HepG2 (cell line): ENCODE data around the gene ZNF23. TPM values are rescaled to one million over a fixed set of nuclear protein-coding genes. Genes with fewer than 3 reads are reported as not detected.

Experiments used
- AHR ChIP-seq: IDR thresholded peaks from 2 replicates; pipeline ENCODE4 v1.6.1; 2018; ENCODE audit warnings: missing genetic modification reagents, missing compliant biosample characterization
- ATF7-NPFF ChIP-seq: sonication (generic); formaldehyde crosslinking; IDR thresholded peaks from 2 replicates; pipeline ENCODE4 v1.8.1; 2023; ENCODE audit warnings: mild to moderate bottlenecking, low read depth, missing genetic modification reagents, moderate library complexity
- ELF1 ChIP-seq: sonication (generic); formaldehyde crosslinking; IDR thresholded peaks from 2 replicates; pipeline ENCODE4 v1.4.0; 2020; ENCODE audit warnings: missing genetic modification reagents
- HMG20B ChIP-seq: conservative IDR thresholded peaks from 2 replicates; pipeline ENCODE4 v1.6.1; 2016; ENCODE audit warnings: missing genetic modification reagents, missing compliant biosample characterization
- IKZF4 ChIP-seq: sonication (generic); formaldehyde crosslinking; IDR thresholded peaks from 2 replicates; pipeline ENCODE4 v1.5.1; 2020; ENCODE audit warnings: borderline replicate concordance, mild to moderate bottlenecking, low read depth, missing genetic modification reagents; ENCODE audit errors: not compliant biosample characterization
- MEF2D ChIP-seq: sonication (generic); formaldehyde crosslinking; IDR thresholded peaks from 2 replicates; pipeline ENCODE4 v1.5.1; 2020; ENCODE audit warnings: mild to moderate bottlenecking, missing genetic modification reagents
- NR2F1 ChIP-seq, 2 experiments: fragments of 450-650 bp in 1 of 2; formaldehyde crosslinking in 1 of 2; IDR thresholded peaks; 2 replicates each; pipeline versions ENCODE4 v1.5.0 to v1.6.1; 2016 to 2020; ENCODE audit warnings: mild to moderate bottlenecking in 1 of 2, missing compliant biosample characterization in 1 of 2, missing genetic modification reagents in 1 of 2, moderate library complexity in 1 of 2
- PHF5A ChIP-seq: IDR thresholded peaks from one replicate; pipeline ENCODE4 v1.6.1; 2018; ENCODE audit warnings: low read depth, missing genetic modification reagents; ENCODE audit not compliant: unreplicated experiment
- POLR2A ChIP-seq, 2 experiments: IDR thresholded peaks; 2 replicates each; pipeline ENCODE4 v1.6.1; 2011; ENCODE audit warnings: low read depth in 2 of 2, low read length in 2 of 2, mild to moderate bottlenecking in 1 of 2, moderate library complexity in 1 of 2; ENCODE audit not compliant: insufficient read depth in 1 of 2
- RCOR2 ChIP-seq: IDR thresholded peaks from 2 replicates; pipeline ENCODE4 v1.6.1; 2016; ENCODE audit warnings: missing biosample characterization, missing genetic modification reagents
- SMC3 ChIP-seq: IDR thresholded peaks from 2 replicates; pipeline ENCODE4 v1.6.1; 2011; ENCODE audit warnings: low read length, improper control_type of control experiment
- TFE3 ChIP-seq: IDR thresholded peaks from 2 replicates; pipeline ENCODE4 v1.6.1; 2016
- YEATS2 ChIP-seq: sonication (generic); formaldehyde crosslinking; IDR thresholded peaks from 2 replicates; pipeline ENCODE4 v1.4.0; 2020; ENCODE audit warnings: missing genetic modification reagents, borderline replicate concordance
- ZNF264 ChIP-seq: sonication (generic); formaldehyde crosslinking; IDR thresholded peaks from 2 replicates; pipeline ENCODE4 v1.4.0; 2020; ENCODE audit warnings: missing genetic modification reagents
- ZNF282 ChIP-seq: fragments of 450-650 bp; IDR thresholded peaks from 2 replicates; pipeline ENCODE4 v1.6.1; 2018; ENCODE audit not compliant: partially characterized antibody
- ZNF337 ChIP-seq: sonication (generic); formaldehyde crosslinking; IDR thresholded peaks from 2 replicates; pipeline ENCODE4 v1.5.1; 2020; ENCODE audit warnings: missing genetic modification reagents, low read depth, mild to moderate bottlenecking, borderline replicate concordance
- ZNF513 ChIP-seq: sonication (generic); formaldehyde crosslinking; conservative IDR thresholded peaks from 2 replicates; pipeline ENCODE4 v1.5.0; 2020; ENCODE audit warnings: missing genetic modification reagents
- ZNF550 ChIP-seq: sonication (generic); formaldehyde crosslinking; IDR thresholded peaks from 2 replicates; pipeline ENCODE4 v1.4.0; 2020; ENCODE audit warnings: mild to moderate bottlenecking, missing genetic modification reagents, borderline replicate concordance
- ZNF616 ChIP-seq: sonication (generic); formaldehyde crosslinking; IDR thresholded peaks from 2 replicates; pipeline ENCODE4 v1.5.0; 2020; ENCODE audit warnings: low read depth, mild to moderate bottlenecking, missing genetic modification reagents
- ZNF761 ChIP-seq: sonication (generic); formaldehyde crosslinking; conservative IDR thresholded peaks from 2 replicates; pipeline ENCODE4 v1.4.0; 2020; ENCODE audit warnings: mild to moderate bottlenecking, missing genetic modification reagents
- ZSCAN21 ChIP-seq: sonication (generic); formaldehyde crosslinking; IDR thresholded peaks from 2 replicates; pipeline ENCODE4 v1.8.0; 2022; ENCODE audit warnings: mild to moderate bottlenecking, missing genetic modification reagents, moderate library complexity, borderline replicate concordance
- polyA plus RNA-seq, 8 experiments: library from polyadenylated mRNA; depleted of rRNA in 3 of 8; stranded (reverse) in 7 of 8; unstranded in 1 of 8; fragments of >200 nt; fragmentation: Illumina TruSeq in 4 of 8; extraction: Trizol in 4 of 8; gene quantifications; 2 replicates each; pipeline versions ENCODE4 v1.2.1 to v1.2.3, GENCODE V29; 2011 to 2016; ENCODE audit warnings: low read depth in 4 of 8, missing spikeins in 1 of 8, mixed read lengths in 1 of 8; ENCODE audit not compliant: insufficient read depth in 1 of 8
- total RNA-seq, 5 experiments: library from RNA; depleted of rRNA; stranded (reverse); fragments of >200 nt; fragmentation: Illumina TruSeq; extraction: Trizol; gene quantifications; 2 replicates each; pipeline ENCODE4 v1.2.3, GENCODE V29; 2016; ENCODE audit warnings: low read depth in 1 of 5
- TF ChIP-seq, protein P1 (sequence below): sonication (generic); formaldehyde crosslinking; IDR thresholded peaks from 2 replicates; pipeline ENCODE4 v1.4.0; 2020; ENCODE audit warnings: low read depth, mild to moderate bottlenecking, missing genetic modification reagents
- TF ChIP-seq, protein P2 (sequence below): IDR thresholded peaks from 2 replicates; pipeline ENCODE4 v1.6.1; 2016; ENCODE audit warnings: low read depth, control low read depth

ZNF23 gene
- total and polyA plus RNA-seq, 2 of the 13 experiments (the other 11 are each of a cell fraction or from before 2014, with no cell fraction given) = 8.6 to 12.2 TPM

DNA sequence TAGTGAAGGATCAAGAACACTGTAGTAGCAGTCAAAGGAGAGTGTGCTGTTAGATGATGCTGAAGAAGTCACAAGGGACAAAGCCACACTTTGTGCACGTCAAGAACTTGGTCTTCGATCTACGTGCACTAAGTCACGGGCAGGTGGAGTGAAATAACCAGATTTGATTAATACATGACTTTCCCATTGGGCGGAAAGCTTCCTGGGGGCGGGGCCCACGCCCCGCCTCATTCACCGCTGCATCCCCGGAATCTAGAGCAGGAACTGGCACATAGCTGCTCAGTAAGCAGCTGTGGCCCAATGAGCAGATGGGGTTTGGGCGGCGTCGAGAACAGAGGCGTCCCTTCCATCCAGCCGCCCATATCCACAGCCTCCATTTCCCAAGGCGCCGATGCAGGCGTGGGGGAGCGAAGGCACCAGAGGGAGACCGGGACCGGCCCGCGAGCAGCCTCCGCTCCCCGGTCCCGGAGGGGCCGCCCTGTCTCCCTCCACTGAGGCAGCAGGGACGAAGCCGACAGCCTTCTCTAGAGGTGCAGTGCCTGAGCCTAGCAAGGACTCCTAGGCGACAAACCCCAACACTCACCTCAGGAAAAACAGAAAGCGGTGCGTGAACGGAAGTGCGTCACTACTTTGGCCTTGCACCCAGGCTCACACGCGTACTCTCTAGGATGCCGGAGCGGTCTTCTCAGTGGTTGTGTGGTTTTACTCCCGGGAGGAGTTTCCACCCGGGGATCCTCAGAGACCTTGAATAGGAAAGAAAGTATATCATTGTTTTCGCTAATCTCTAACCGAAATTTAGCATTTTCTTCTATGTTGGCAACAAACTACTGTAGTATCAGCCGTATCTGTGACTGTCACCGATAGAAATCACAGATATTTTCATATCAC is 22.2 kb upstream of the ZNF23 start (continued):
- TF ChIP-seq ZNF761 (CRISPR knock-in tag) (0 out of 2 replicates have a peak, but pooled peaks have one; percentile 39), ZSCAN21 (CRISPR knock-in tag) (peak; percentile 84), ZNF616 (no peak; the same call in 1 of the 2 replicates), SMC3 (no peak), ATF7-NPFF (CRISPR knock-in tag) (peak; percentile 71; the same call in 1 of the 2 replicates), ZNF550 (CRISPR knock-in tag) (no peak), RCOR2 (CRISPR knock-in tag) (0 out of 2 replicates have a peak, but pooled peaks have one; percentile 21), ZNF264 (0 out of 2 replicates have a peak, but pooled peaks have one; percentile 38), HMG20B (CRISPR knock-in tag) (peak; percentile 66; the same call in 1 of the 2 replicates), MEF2D (CRISPR knock-in tag) (peak; percentile 76; the same call in 1 of the 2 replicates), ZNF513 (CRISPR knock-in tag) (no peak), POLR2A (IDR thresholded peaks at IDR 0.05; ENCODE audit: insufficient read depth in 1 of 2, low read depth in 2 of 2, low read length in 2 of 2) (peak; percentile 85 to 86), ZNF282 (no peak), YEATS2 (CRISPR knock-in tag) (peak; percentile 92), NR2F1 (CRISPR knock-in tag; IDR thresholded peaks at IDR 0.05) (no peak; a peak in 1 of 4 replicates), IKZF4 (no peak), AHR (peak; percentile 94), PHF5A (CRISPR knock-in tag) (peak; percentile 11), ZNF337 (CRISPR knock-in tag) (0 out of 2 replicates have a peak, but pooled peaks have one; percentile 2), ELF1 (CRISPR knock-in tag) (peak; percentile 77), TFE3 (CRISPR knock-in tag) (peak; percentile 60; the same call in 1 of the 2 replicates)
- TF ChIP-seq, protein P1, sequence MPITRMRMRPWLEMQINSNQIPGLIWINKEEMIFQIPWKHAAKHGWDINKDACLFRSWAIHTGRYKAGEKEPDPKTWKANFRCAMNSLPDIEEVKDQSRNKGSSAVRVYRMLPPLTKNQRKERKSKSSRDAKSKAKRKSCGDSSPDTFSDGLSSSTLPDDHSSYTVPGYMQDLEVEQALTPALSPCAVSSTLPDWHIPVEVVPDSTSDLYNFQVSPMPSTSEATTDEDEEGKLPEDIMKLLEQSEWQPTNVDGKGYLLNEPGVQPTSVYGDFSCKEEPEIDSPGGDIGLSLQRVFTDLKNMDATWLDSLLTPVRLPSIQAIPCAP (CRISPR knock-in tag) = 0 out of 2 replicates have a peak, but pooled peaks have one; percentile 68
- TF ChIP-seq, protein P2, sequence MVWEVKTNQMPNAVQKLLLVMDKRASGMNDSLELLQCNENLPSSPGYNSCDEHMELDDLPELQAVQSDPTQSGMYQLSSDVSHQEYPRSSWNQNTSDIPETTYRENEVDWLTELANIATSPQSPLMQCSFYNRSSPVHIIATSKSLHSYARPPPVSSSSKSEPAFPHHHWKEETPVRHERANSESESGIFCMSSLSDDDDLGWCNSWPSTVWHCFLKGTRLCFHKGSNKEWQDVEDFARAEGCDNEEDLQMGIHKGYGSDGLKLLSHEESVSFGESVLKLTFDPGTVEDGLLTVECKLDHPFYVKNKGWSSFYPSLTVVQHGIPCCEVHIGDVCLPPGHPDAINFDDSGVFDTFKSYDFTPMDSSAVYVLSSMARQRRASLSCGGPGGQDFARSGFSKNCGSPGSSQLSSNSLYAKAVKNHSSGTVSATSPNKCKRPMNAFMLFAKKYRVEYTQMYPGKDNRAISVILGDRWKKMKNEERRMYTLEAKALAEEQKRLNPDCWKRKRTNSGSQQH (CRISPR knock-in tag) = peak; percentile 75; the same call in 1 of the 2 replicates
